Liver (tissue), 9 donors: ENCODE results near the gene CBX2. TPM values are rescaled to one million over a fixed set of nuclear protein-coding genes. Genes with fewer than 3 reads are reported as not detected.

Experiments used
- DNase-seq: peaks from one replicate; pipeline ENCODE4 v3.0.0-alpha.2; 2017; ENCODE audit warnings: low spot score
- H3K27ac ChIP-seq, 2 donors: one replicate each; pipeline ENCODE4 v1.7.0; 2013; ENCODE audit warnings: inconsistent platforms in 2 of 2, low read length in 2 of 2, control low read depth in 1 of 2, low read depth in 1 of 2, mild to moderate bottlenecking in 1 of 2
- H3K27me3 ChIP-seq, 4 donors: one replicate each; pipeline versions ENCODE4 v1.6.1 to v1.7.0; 2013; ENCODE audit warnings: low read length in 3 of 4, inconsistent platforms in 1 of 4, mild to moderate bottlenecking in 1 of 4, moderate library complexity in 1 of 4; ENCODE audit not compliant: control insufficient read depth in 4 of 4, insufficient read depth in 4 of 4
- H3K36me3 ChIP-seq, 4 donors: one replicate each; pipeline versions ENCODE4 v1.6.1 to v1.7.0; 2013; ENCODE audit warnings: low read length in 3 of 4, mild to moderate bottlenecking in 3 of 4, low read depth in 1 of 4, moderate library complexity in 1 of 4; ENCODE audit not compliant: control insufficient read depth in 4 of 4, insufficient read depth in 3 of 4
- H3K4me1 ChIP-seq, 4 donors: one replicate each; pipeline versions ENCODE4 v1.6.1 to v1.7.0; 2013; ENCODE audit warnings: low read length in 3 of 4, mild to moderate bottlenecking in 3 of 4, moderate library complexity in 1 of 4; ENCODE audit not compliant: control insufficient read depth in 4 of 4, insufficient read depth in 4 of 4
- H3K4me3 ChIP-seq, 3 donors: one replicate each; pipeline versions ENCODE4 v1.6.1 to v1.7.0; 2013; ENCODE audit warnings: low read length in 3 of 3, control low read depth in 1 of 3, low read depth in 1 of 3, mild to moderate bottlenecking in 1 of 3
- H3K9ac ChIP-seq, 2 donors: one replicate each; pipeline ENCODE4 v1.7.0; 2013; ENCODE audit warnings: low read length in 2 of 2, mild to moderate bottlenecking in 2 of 2, moderate library complexity in 2 of 2, control low read depth in 1 of 2, low read depth in 1 of 2
- H3K9me3 ChIP-seq, 4 donors: one replicate each; pipeline versions ENCODE4 v1.6.1 to v1.7.0; 2013; ENCODE audit warnings: low read length in 3 of 4; ENCODE audit not compliant: control insufficient read depth in 4 of 4
- CTCF ChIP-seq: fragments of 150-350 bp; IDR thresholded peaks from 2 replicates; pipeline ENCODE4 v1.5.1; 2017; ENCODE audit warnings: improper control_type of control experiment, low read depth, low read length; ENCODE audit not compliant: missing input control
- EGR1 ChIP-seq, 2 donors: IDR thresholded peaks; 2 replicates each; pipeline ENCODE4 v1.6.1; 2016 to 2018; ENCODE audit warnings: antibody characterized with exemption in 2 of 2, low read depth in 2 of 2
- FOXA1 ChIP-seq: IDR thresholded peaks from 2 replicates; pipeline ENCODE4 v1.6.1; 2016; ENCODE audit warnings: antibody characterized with exemption
- GABPA ChIP-seq, 2 donors: IDR thresholded peaks in 1 of 2; conservative IDR thresholded peaks in 1 of 2; 2 replicates each; pipeline ENCODE4 v1.6.1; 2016; ENCODE audit warnings: antibody characterized with exemption in 2 of 2, mild to moderate bottlenecking in 1 of 2, moderate library complexity in 1 of 2
- HNF4A ChIP-seq, 2 donors: conservative IDR thresholded peaks; 2 replicates each; pipeline ENCODE4 v1.6.1; 2016; ENCODE audit warnings: antibody characterized with exemption in 2 of 2, mild to moderate bottlenecking in 2 of 2
- HNF4G ChIP-seq: IDR thresholded peaks from 2 replicates; pipeline ENCODE4 v1.6.1; 2016; ENCODE audit warnings: antibody characterized with exemption
- JUND ChIP-seq, 2 donors: IDR thresholded peaks; 2 replicates each; pipeline ENCODE4 v1.6.1; 2016; ENCODE audit warnings: antibody characterized with exemption in 2 of 2
- MAX ChIP-seq: IDR thresholded peaks from 2 replicates; pipeline ENCODE4 v1.6.1; 2016; ENCODE audit warnings: antibody characterized with exemption
- RXRA ChIP-seq, 2 donors: IDR thresholded peaks; 2 replicates each; pipeline ENCODE4 v1.6.1; 2017 to 2018; ENCODE audit warnings: antibody characterized with exemption in 2 of 2, mild to moderate bottlenecking in 1 of 2
- SP1 ChIP-seq: IDR thresholded peaks from 2 replicates; pipeline ENCODE4 v1.6.1; 2018; ENCODE audit warnings: antibody characterized with exemption, mild to moderate bottlenecking
- TAF1 ChIP-seq: conservative IDR thresholded peaks from 2 replicates; pipeline ENCODE4 v1.6.1; 2016; ENCODE audit warnings: antibody characterized with exemption, mild to moderate bottlenecking
- ZBTB33 ChIP-seq: IDR thresholded peaks from 2 replicates; pipeline ENCODE4 v1.6.1; 2016; ENCODE audit warnings: antibody characterized with exemption
- WGBS: extraction: QIAGEN DNeasy Blood & Tissue Kit; methylation state at CpG from one replicate; pipeline ENCODE4 v1.1.7; 2013; 5-methylcytosine and 5-hydroxymethylcytosine counted together
- polyA plus RNA-seq, 2 donors: library from polyadenylated mRNA; stranded (reverse) in 1 of 2; unstranded in 1 of 2; fragments of 200-250 nt in 1 of 2; fragments of >200 nt in 1 of 2; fragmentation: Nextera tagmentation in 1 of 2; extraction: Ambion mirVana in 1 of 2; gene quantifications; one replicate each; pipeline versions ENCODE4 v1.2.1 to v1.2.3, GENCODE V29; 2013 to 2015
- total RNA-seq, 2 donors: library from RNA; depleted of rRNA; stranded (reverse); fragments of >200 nt; gene quantifications; one replicate each; pipeline ENCODE4 v1.2.3, GENCODE V29; 2014
- donor health status: healthy.
- donor health status: healthy.
- donor health status: healthy.
- donor health status: healthy.
- donor health status: healthy.

The CBX2 gene
- total and polyA plus RNA-seq, 4 donors: 0.33 to 2.4 (median 0.53) TPM

GRCh38 chr17:79739148-79740062 is 38.5 kb upstream of the CBX2 start:
- DNase-seq: no peak
- Histone ChIP-seq H3K4me1 (peaks cover 7 to 19% (median 9%) of the 10 kb centered on the region in 4 donors), H3K27ac (no peak overlapping the region), H3K27me3 (no peaks in the 10 kb centered on the region), H3K9ac (no peak overlapping the region), H3K36me3 (no peaks in the 10 kb centered on the region), H3K4me3 (no peak overlapping the region), H3K9me3 (no peaks in the 10 kb centered on the region)
- TF ChIP-seq HNF4G (no peak), JUND (IDR thresholded peaks at IDR 0.05) (no peak), CTCF (no peak), HNF4A (conservative IDR thresholded peaks at IDR 0.05) (no peak), TAF1 (no peak), GABPA (IDR thresholded peaks at IDR 0.05 in 1 of 2, conservative IDR thresholded peaks at IDR 0.05 in 1 of 2) (no peak)
- 85% methylated on average over 28 of the region's 28 CpGs for WGBS

GRCh38 chr17:79740413-79740812 is 37.5 kb upstream of the CBX2 start:
- Histone ChIP-seq H3K27me3 (no peaks in the 10 kb centered on the region), H3K9ac (no peak overlapping the region), H3K27ac (no peak overlapping the region), H3K9me3 (no peaks in the 10 kb centered on the region), H3K4me1 (peaks cover 7 to 19% (median 9%) of the 10 kb centered on the region in 4 donors), H3K36me3 (no peaks in the 10 kb centered on the region), H3K4me3 (no peak overlapping the region)
- no peak for DNase-seq
- TF ChIP-seq CTCF (no peak), SP1 (no peak), TAF1 (no peak), RXRA (IDR thresholded peaks at IDR 0.05) (no peak), GABPA (IDR thresholded peaks at IDR 0.05 in 1 of 2, conservative IDR thresholded peaks at IDR 0.05 in 1 of 2) (no peak), ZBTB33 (no peak), FOXA1 (no peak), HNF4G (no peak), EGR1 (IDR thresholded peaks at IDR 0.05; ENCODE audit: low read depth in 2 of 2) (no peak), MAX (no peak)
- WGBS: 44% methylated on average over 8 of the region's 8 CpGs
